GM23338 (cell line): Measurements from ENCODE around the gene PPIF. TPM values are rescaled to one million over a fixed set of nuclear protein-coding genes. Genes with fewer than 3 reads are reported as not detected.

Source experiments
- ATAC-seq: fragments of 200-7000 bp; cut with Tn5 transposase; 3 replicates; pipeline ENCODE4 v1.9.1; 2020
- DNase-seq: peaks from one replicate; pipeline ENCODE4 v3.0.0-alpha.2; 2015; ENCODE audit warnings: low spot score
- H2AFZ ChIP-seq: fragments of 200-600 bp; sonication (generic); 2 replicates; pipeline ENCODE4 v1.8.0; 2016; ENCODE audit warnings: antibody characterized with exemption, mild to moderate bottlenecking, moderate library complexity
- H3F3A ChIP-seq: fragments of 200-600 bp; sonication (generic); replicated peaks from 2 replicates; pipeline ENCODE4 v1.8.0; 2017; ENCODE audit warnings: antibody characterized with exemption, mixed run types, low read depth
- H3K27ac ChIP-seq: fragments of 200-600 bp; sonication (generic); 2 replicates; pipeline ENCODE4 v1.6.1; 2016; ENCODE audit warnings: low read depth
- H3K27me3 ChIP-seq: fragments of 200-600 bp; sonication (generic); 2 replicates; pipeline ENCODE4 v1.8.0; 2016; ENCODE audit warnings: mild to moderate bottlenecking, mixed run types, moderate library complexity; ENCODE audit not compliant: insufficient read depth
- H3K36me3 ChIP-seq: fragments of 200-600 bp; sonication (generic); 2 replicates; pipeline ENCODE4 v1.8.0; 2016; ENCODE audit warnings: mild to moderate bottlenecking; ENCODE audit not compliant: insufficient read depth
- H3K4me1 ChIP-seq: fragments of 200-600 bp; sonication (generic); 2 replicates; pipeline ENCODE4 v1.8.0; 2016; ENCODE audit warnings: mild to moderate bottlenecking, moderate library complexity; ENCODE audit not compliant: insufficient read depth
- H3K4me2 ChIP-seq: fragments of 200-600 bp; sonication (generic); 2 replicates; pipeline ENCODE4 v1.7.1; 2017; ENCODE audit warnings: mixed run types
- H3K4me3 ChIP-seq: fragments of 200-600 bp; sonication (generic); 2 replicates; pipeline ENCODE4 v1.6.1; 2016; ENCODE audit warnings: mixed run types
- H3K79me2 ChIP-seq: fragments of 200-600 bp; sonication (generic); replicated peaks from 2 replicates; pipeline ENCODE4 v1.8.0; 2017; ENCODE audit warnings: mild to moderate bottlenecking; ENCODE audit not compliant: insufficient read depth
- H3K9me2 ChIP-seq: fragments of 200-600 bp; sonication (generic); 2 replicates; pipeline ENCODE4 v1.8.0; 2017; ENCODE audit not compliant: insufficient read depth
- H4K20me1 ChIP-seq: fragments of 200-600 bp; sonication (generic); replicated peaks from 2 replicates; pipeline ENCODE4 v1.8.0; 2017; ENCODE audit warnings: mild to moderate bottlenecking; ENCODE audit not compliant: insufficient read depth
- H3K27ac Mint-ChIP-seq: 2 replicates; pipeline ENCODE4 v1.8.0; 2020; ENCODE audit warnings: inconsistent platforms, mild to moderate bottlenecking, moderate library complexity, mixed read lengths
- H3K27me3 Mint-ChIP-seq: 3 replicates; pipeline ENCODE4 v1.8.0; 2022; ENCODE audit warnings: low read depth, mild to moderate bottlenecking, moderate library complexity, mixed read lengths, inconsistent platforms; ENCODE audit not compliant: insufficient read depth, poor library complexity
- H3K36me3 Mint-ChIP-seq: 3 replicates; pipeline ENCODE4 v1.8.0; 2021; ENCODE audit warnings: low read depth, mild to moderate bottlenecking, inconsistent platforms, moderate library complexity, mixed read lengths
- H3K4me1 Mint-ChIP-seq: 3 replicates; pipeline ENCODE4 v1.8.0; 2020; ENCODE audit warnings: mild to moderate bottlenecking, inconsistent platforms, mixed read lengths
- H3K4me3 Mint-ChIP-seq: 3 replicates; pipeline ENCODE4 v1.8.0; 2021; ENCODE audit warnings: moderate library complexity, mild to moderate bottlenecking, inconsistent platforms, mixed read lengths
- H3K9me3 Mint-ChIP-seq: 3 replicates; pipeline ENCODE4 v1.8.0; 2020; ENCODE audit warnings: moderate library complexity, mild to moderate bottlenecking, inconsistent platforms, mixed read lengths
- CREB1 ChIP-seq: fragments of 250-450 bp; sonication (Bioruptor Pico); IDR thresholded peaks from 2 replicates; pipeline ENCODE4 v1.5.0; 2020; ENCODE audit warnings: low read depth, mild to moderate bottlenecking, moderate library complexity
- ETS1 ChIP-seq: IDR thresholded peaks from 2 replicates; pipeline ENCODE4 v1.6.1; 2016; ENCODE audit warnings: antibody characterized with exemption
- EZH2 ChIP-seq: fragments of 200-600 bp; sonication (generic); IDR thresholded peaks from one replicate; pipeline ENCODE4 v1.8.0; 2017; ENCODE audit warnings: antibody characterized with exemption, mild to moderate bottlenecking, low read depth; ENCODE audit not compliant: unreplicated experiment
- EZH2phosphoT487 ChIP-seq: fragments of 200-600 bp; sonication (generic); IDR thresholded peaks from one replicate; pipeline ENCODE4 v1.8.1; 2018; ENCODE audit warnings: antibody characterized with exemption; ENCODE audit not compliant: unreplicated experiment
- JUNB ChIP-seq: IDR thresholded peaks from one replicate; pipeline ENCODE4 v1.6.1; 2016; ENCODE audit warnings: antibody characterized with exemption; ENCODE audit not compliant: unreplicated experiment
- NANOG ChIP-seq: IDR thresholded peaks from 2 replicates; pipeline ENCODE4 v1.6.1; 2016; ENCODE audit warnings: antibody characterized with exemption, borderline replicate concordance
- POLR2AphosphoS5 ChIP-seq: IDR thresholded peaks from 2 replicates; pipeline ENCODE4 v1.6.1; 2016; ENCODE audit warnings: antibody characterized with exemption, low read depth
- REST ChIP-seq: IDR thresholded peaks from one replicate; pipeline ENCODE4 v1.6.1; 2018; ENCODE audit warnings: antibody characterized with exemption; ENCODE audit not compliant: unreplicated experiment
- STAT1 ChIP-seq: IDR thresholded peaks from one replicate; pipeline ENCODE4 v1.6.1; 2016; ENCODE audit warnings: antibody characterized with exemption; ENCODE audit not compliant: unreplicated experiment
- ZNF331 ChIP-seq: fragments of 250-450 bp; sonication (Bioruptor Pico); IDR thresholded peaks from 2 replicates; pipeline ENCODE4 v1.5.0; 2020; ENCODE audit warnings: low read depth, mild to moderate bottlenecking, moderate library complexity
- polyA plus RNA-seq: library from polyadenylated mRNA; unstranded; fragments of >200 nt; fragmentation: Nextera tagmentation; extraction: Ambion mirVana; gene quantifications from 2 replicates; pipeline ENCODE4 v1.2.1, GENCODE V29; 2016
- total RNA-seq: library from RNA; depleted of rRNA; stranded (reverse); fragments of >200 nt; shearing (Covaris generic); gene quantifications from 2 replicates; pipeline ENCODE4 v1.2.3, GENCODE V29; 2014
- TF ChIP-seq, protein P1 (sequence below), 2 experiments: fragments of 200-600 bp in 1 of 2; sonication (generic) in 1 of 2; conservative IDR thresholded peaks; 2 replicates each; pipeline versions ENCODE4 v1.5.1 to v1.6.1; 2016 to 2017; ENCODE audit warnings: antibody characterized with exemption in 2 of 2, low read depth in 2 of 2, mild to moderate bottlenecking in 2 of 2, moderate library complexity in 1 of 2

Gene PPIF
- total and polyA plus RNA-seq, 2 experiments from 2014 or later, result 32.1 to 43.6 TPM

- no peaks in the 10 kb centered on the region for H3K9me2 ChIP-seq
- TF ChIP-seq ZNF331 (CRISPR knock-in tag) (no peak), EZH2 (no peak), NANOG (no peak), CREB1 (CRISPR knock-in tag) (no peak), STAT1 (no peak), EZH2phosphoT487 (no peak), POLR2AphosphoS5 (no peak)
- TF ChIP-seq, protein P1, sequence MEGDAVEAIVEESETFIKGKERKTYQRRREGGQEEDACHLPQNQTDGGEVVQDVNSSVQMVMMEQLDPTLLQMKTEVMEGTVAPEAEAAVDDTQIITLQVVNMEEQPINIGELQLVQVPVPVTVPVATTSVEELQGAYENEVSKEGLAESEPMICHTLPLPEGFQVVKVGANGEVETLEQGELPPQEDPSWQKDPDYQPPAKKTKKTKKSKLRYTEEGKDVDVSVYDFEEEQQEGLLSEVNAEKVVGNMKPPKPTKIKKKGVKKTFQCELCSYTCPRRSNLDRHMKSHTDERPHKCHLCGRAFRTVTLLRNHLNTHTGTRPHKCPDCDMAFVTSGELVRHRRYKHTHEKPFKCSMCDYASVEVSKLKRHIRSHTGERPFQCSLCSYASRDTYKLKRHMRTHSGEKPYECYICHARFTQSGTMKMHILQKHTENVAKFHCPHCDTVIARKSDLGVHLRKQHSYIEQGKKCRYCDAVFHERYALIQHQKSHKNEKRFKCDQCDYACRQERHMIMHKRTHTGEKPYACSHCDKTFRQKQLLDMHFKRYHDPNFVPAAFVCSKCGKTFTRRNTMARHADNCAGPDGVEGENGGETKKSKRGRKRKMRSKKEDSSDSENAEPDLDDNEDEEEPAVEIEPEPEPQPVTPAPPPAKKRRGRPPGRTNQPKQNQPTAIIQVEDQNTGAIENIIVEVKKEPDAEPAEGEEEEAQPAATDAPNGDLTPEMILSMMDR (conservative IDR thresholded peaks at IDR 0.05; ENCODE audit: low read depth in 2 of 2), result peak in 1 of 2 experiments; percentile 37; a peak in 2 of 4 replicates
- no peaks in the 10 kb centered on the region for H3K36me3 Mint-ChIP-seq
- H3K27me3 Mint-ChIP-seq, result peaks cover 2% of the 10 kb centered on the region
- no peaks in the 10 kb centered on the region for H3F3A ChIP-seq
- H3K27ac ChIP-seq, result no peak overlapping the region
- H3K4me1 Mint-ChIP-seq, result no peaks in the 10 kb centered on the region; the same call in 2 of the 3 replicates
- H3K27ac Mint-ChIP-seq, result 0 out of 2 replicates have a peak overlapping the region, but pooled peaks have one; percentile 40
- H3K4me2 ChIP-seq, result no peak overlapping the region
- DNase-seq, result no peak
- no peak overlapping the region for H3K4me3 ChIP-seq
- H4K20me1 ChIP-seq, result no peaks in the 10 kb centered on the region
- H3K9me3 Mint-ChIP-seq, result no peaks in the 10 kb centered on the region
- no peaks in the 10 kb centered on the region for H3K27me3 ChIP-seq
- H3K36me3 ChIP-seq, result no peaks in the 10 kb centered on the region
- H3K4me3 Mint-ChIP-seq, result no peak overlapping the region
- H3K4me1 ChIP-seq, result no peaks in the 10 kb centered on the region
- no peak overlapping the region for H2AFZ ChIP-seq
- ATAC-seq, result peak; percentile 13; the same call in 2 of the 3 replicates
- no peaks in the 10 kb centered on the region for H3K79me2 ChIP-seq
Measured at GRCh38 chr10:79390551-79391229, 43.4 kb downstream of the PPIF start.

GRCh38 chr10:79391231-79392019 is 44.2 kb downstream of the PPIF start:
- no peaks in the 10 kb centered on the region for H3F3A ChIP-seq
- H3K27ac Mint-ChIP-seq, result peak overlapping the region; percentile 40; the same call in 1 of the 2 replicates
- H3K36me3 ChIP-seq, result no peaks in the 10 kb centered on the region
- DNase-seq (no peak), ATAC-seq (no peak)
- no peaks in the 10 kb centered on the region for H3K9me2 ChIP-seq
- H3K4me3 Mint-ChIP-seq, result no peak overlapping the region
- no peaks in the 10 kb centered on the region for H3K9me3 Mint-ChIP-seq
- H3K4me1 Mint-ChIP-seq, result no peaks in the 10 kb centered on the region
- no peaks in the 10 kb centered on the region for H3K27me3 ChIP-seq
- no peaks in the 10 kb centered on the region for H3K4me1 ChIP-seq
- H2AFZ ChIP-seq, result no peak overlapping the region
- H3K79me2 ChIP-seq, result no peaks in the 10 kb centered on the region
- no peaks in the 10 kb centered on the region for H4K20me1 ChIP-seq
- no peak overlapping the region for H3K4me3 ChIP-seq
- no peak overlapping the region for H3K27ac ChIP-seq
- H3K4me2 ChIP-seq, result no peak overlapping the region
- H3K36me3 Mint-ChIP-seq, result no peaks in the 10 kb centered on the region
- H3K27me3 Mint-ChIP-seq, result peaks cover 2% of the 10 kb centered on the region
- no peak for TF ChIP-seq JUNB
- no peak for TF ChIP-seq STAT1
- TF ChIP-seq REST, result no peak
- no peak for TF ChIP-seq POLR2AphosphoS5
- TF ChIP-seq, protein P1 (conservative IDR thresholded peaks at IDR 0.05; ENCODE audit: low read depth in 2 of 2), result no peak
- no peak for TF ChIP-seq ETS1
- no peak for TF ChIP-seq ZNF331 (CRISPR knock-in tag)
- no peak for TF ChIP-seq CREB1 (CRISPR knock-in tag)
